ENCODE measurements around the gene QRFP.

QRFP gene

DNA sequence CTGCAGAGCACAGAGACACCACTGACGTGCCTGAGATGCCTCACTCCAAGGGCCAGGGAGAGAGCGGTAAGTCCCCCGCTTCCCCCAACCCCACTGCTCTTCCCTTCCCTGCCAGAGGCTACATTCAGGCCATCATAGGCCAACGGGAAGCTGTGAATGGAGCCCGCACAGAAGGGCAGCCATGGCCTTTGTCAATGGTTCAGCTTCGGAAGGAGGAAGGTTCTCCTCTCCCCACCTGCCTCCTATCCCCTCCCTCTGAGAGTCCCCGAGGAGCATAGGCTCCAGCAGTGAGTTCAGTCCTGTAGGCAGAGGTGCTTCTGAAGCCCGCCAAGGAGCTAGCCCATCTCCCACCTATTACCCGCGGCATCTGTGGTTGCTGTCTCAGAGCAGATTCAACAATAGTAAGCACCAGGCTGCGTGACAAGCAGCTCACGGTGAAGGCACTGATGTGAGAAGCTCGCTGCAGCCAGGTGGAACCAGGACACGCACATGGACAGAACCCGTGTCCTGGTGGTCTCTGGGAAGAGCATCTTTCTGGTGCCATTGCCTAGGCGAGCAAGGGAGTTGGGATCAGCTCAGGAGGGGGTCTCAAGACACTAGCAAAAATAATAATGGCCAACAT, 15.9 kb downstream of the QRFP start:
- DNase-seq (no peak), ATAC-seq (ENCODE audit: insufficient read depth, low read depth) (no peak)
- no peaks in the 10 kb centered on the region for H3K27me3 ChIP-seq (ENCODE audit: insufficient read depth, low read length, poor library complexity)
- no peak overlapping the region for H3K4me3 ChIP-seq (ENCODE audit: low read depth in 1 of 2, low read length in 2 of 2)
- H3K4me1 ChIP-seq (ENCODE audit: insufficient read depth, low read length): no peaks in the 10 kb centered on the region
- TF ChIP-seq, protein P1, sequence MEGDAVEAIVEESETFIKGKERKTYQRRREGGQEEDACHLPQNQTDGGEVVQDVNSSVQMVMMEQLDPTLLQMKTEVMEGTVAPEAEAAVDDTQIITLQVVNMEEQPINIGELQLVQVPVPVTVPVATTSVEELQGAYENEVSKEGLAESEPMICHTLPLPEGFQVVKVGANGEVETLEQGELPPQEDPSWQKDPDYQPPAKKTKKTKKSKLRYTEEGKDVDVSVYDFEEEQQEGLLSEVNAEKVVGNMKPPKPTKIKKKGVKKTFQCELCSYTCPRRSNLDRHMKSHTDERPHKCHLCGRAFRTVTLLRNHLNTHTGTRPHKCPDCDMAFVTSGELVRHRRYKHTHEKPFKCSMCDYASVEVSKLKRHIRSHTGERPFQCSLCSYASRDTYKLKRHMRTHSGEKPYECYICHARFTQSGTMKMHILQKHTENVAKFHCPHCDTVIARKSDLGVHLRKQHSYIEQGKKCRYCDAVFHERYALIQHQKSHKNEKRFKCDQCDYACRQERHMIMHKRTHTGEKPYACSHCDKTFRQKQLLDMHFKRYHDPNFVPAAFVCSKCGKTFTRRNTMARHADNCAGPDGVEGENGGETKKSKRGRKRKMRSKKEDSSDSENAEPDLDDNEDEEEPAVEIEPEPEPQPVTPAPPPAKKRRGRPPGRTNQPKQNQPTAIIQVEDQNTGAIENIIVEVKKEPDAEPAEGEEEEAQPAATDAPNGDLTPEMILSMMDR (IDR thresholded peaks at IDR 0.05; ENCODE audit: borderline replicate concordance, extremely low read depth, low read length, poor library complexity, severe bottlenecking): no peak
- TF ChIP-seq EZH2 (IDR thresholded peaks at IDR 0.05; ENCODE audit: borderline replicate concordance, low read depth, low read length, severe bottlenecking): no peak
- H3K36me3 ChIP-seq (ENCODE audit: insufficient read depth, low read length): peaks cover 87% of the 10 kb centered on the region
- no peaks in the 10 kb centered on the region for H3K79me2 ChIP-seq (ENCODE audit: insufficient read depth, low read length)
- H3K9me3 ChIP-seq (ENCODE audit: insufficient read depth, low read length, severe bottlenecking): no peaks in the 10 kb centered on the region
- no peak overlapping the region for H2AFZ ChIP-seq (ENCODE audit: low read depth, low read length)
- no peak overlapping the region for H3K4me2 ChIP-seq (ENCODE audit: insufficient read depth, low read length)
- no peak overlapping the region for H3K27ac ChIP-seq (ENCODE audit: low read length)
- peaks cover 14% of the 10 kb centered on the region for H4K20me1 ChIP-seq (ENCODE audit: insufficient read depth, low read length)
- H3K9ac ChIP-seq (ENCODE audit: low read depth, low read length): no peak overlapping the region

DNA sequence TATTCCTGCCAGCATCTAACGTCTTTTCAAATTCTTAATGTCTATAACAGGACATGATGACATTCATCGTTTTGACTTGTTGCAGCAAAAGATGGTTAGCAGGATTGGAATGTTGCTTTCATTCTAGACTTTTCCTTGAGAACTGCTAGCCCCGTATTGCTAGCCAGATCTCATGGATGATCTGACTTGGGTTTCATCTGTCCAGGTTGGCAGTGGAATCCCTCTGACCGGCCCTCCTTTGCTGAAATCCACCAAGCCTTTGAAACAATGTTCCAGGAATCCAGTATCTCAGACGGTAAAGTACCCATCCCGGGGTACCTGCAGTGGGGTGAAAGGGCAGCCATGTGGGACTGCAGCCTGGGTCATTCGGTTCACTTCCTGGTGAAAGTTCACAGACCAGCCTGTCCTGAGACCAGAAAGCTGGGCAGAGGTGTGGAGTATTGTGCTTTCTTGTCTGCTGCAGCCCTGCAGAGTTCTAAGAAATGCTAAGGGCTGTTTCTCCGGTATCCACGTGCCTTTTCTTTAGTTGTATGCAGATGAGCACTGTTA, 16.7 kb downstream of the QRFP start:
- ATAC-seq (ENCODE audit: insufficient read depth, low read depth): no peak
- no peak overlapping the region for H3K9ac ChIP-seq (ENCODE audit: low read depth, low read length)
- H3K4me1 ChIP-seq (ENCODE audit: insufficient read depth, low read length): no peaks in the 10 kb centered on the region
- no peaks in the 10 kb centered on the region for H3K27me3 ChIP-seq (ENCODE audit: insufficient read depth, low read length, poor library complexity)
- peaks cover 6% of the 10 kb centered on the region; the same call in 1 of the 2 replicates for H4K20me1 ChIP-seq (ENCODE audit: insufficient read depth, low read length)
- H3K9me3 ChIP-seq (ENCODE audit: insufficient read depth, low read length, severe bottlenecking): no peaks in the 10 kb centered on the region
- no peak overlapping the region for H3K4me3 ChIP-seq (ENCODE audit: low read depth in 1 of 2, low read length in 2 of 2)
- TF ChIP-seq, protein P1 (IDR thresholded peaks at IDR 0.05; ENCODE audit: borderline replicate concordance, extremely low read depth, low read length, poor library complexity, severe bottlenecking): no peak
- no peak for TF ChIP-seq EZH2 (IDR thresholded peaks at IDR 0.05; ENCODE audit: borderline replicate concordance, low read depth, low read length, severe bottlenecking)
- H2AFZ ChIP-seq (ENCODE audit: low read depth, low read length): no peak overlapping the region
- H3K27ac ChIP-seq (ENCODE audit: low read length): no peak overlapping the region
- peaks cover 87% of the 10 kb centered on the region for H3K36me3 ChIP-seq (ENCODE audit: insufficient read depth, low read length)
- no peak overlapping the region for H3K4me2 ChIP-seq (ENCODE audit: insufficient read depth, low read length)
- DNase-seq: no peak
- H3K79me2 ChIP-seq (ENCODE audit: insufficient read depth, low read length): no peaks in the 10 kb centered on the region

DNA sequence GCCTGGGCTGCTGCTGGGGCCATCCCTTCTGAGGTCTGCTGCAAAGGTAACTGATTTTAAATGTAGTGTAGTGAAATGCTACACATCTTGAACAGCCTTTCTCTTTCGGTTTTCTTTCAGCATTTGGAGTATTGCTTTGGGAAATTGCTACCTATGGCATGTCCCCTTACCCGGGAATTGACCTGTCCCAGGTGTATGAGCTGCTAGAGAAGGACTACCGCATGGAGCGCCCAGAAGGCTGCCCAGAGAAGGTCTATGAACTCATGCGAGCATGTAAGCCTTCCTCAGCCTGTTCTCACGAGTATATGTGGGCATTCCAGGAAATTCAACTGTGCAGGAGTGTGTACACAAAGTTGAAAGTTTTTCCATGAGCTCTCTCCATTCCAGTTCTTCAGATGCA, 18.3 kb downstream of the QRFP start:
- Histone ChIP-seq H3K36me3 (ENCODE audit: insufficient read depth, low read length) (peaks cover 87% of the 10 kb centered on the region), H3K27me3 (ENCODE audit: insufficient read depth, low read length, poor library complexity) (no peaks in the 10 kb centered on the region), H3K4me2 (ENCODE audit: insufficient read depth, low read length) (no peak overlapping the region), H3K4me1 (ENCODE audit: insufficient read depth, low read length) (no peaks in the 10 kb centered on the region), H3K4me3 (ENCODE audit: low read depth in 1 of 2, low read length in 2 of 2) (no peak overlapping the region), H4K20me1 (ENCODE audit: insufficient read depth, low read length) (0 out of 2 replicates have a peak, but pooled peaks cover 5% of the 10 kb centered on the region), H3K27ac (ENCODE audit: low read length) (no peak overlapping the region), H3K9ac (ENCODE audit: low read depth, low read length) (no peak overlapping the region), H3K9me3 (ENCODE audit: insufficient read depth, low read length, severe bottlenecking) (no peaks in the 10 kb centered on the region), H2AFZ (ENCODE audit: low read depth, low read length) (no peak overlapping the region), H3K79me2 (ENCODE audit: insufficient read depth, low read length) (no peaks in the 10 kb centered on the region)
- DNase-seq: no peak
- TF ChIP-seq, protein P1 (IDR thresholded peaks at IDR 0.05; ENCODE audit: borderline replicate concordance, extremely low read depth, low read length, poor library complexity, severe bottlenecking): no peak
- TF ChIP-seq EZH2 (IDR thresholded peaks at IDR 0.05; ENCODE audit: borderline replicate concordance, low read depth, low read length, severe bottlenecking): no peak
- ATAC-seq (ENCODE audit: insufficient read depth, low read depth): no peak

Data from DND-41 (cell line).